Measurements from ENCODE around the gene TNFRSF14. TPM values are rescaled to one million over a fixed set of nuclear protein-coding genes. Genes with fewer than 3 reads are reported as not detected.
"Not testable (repeated sequence)": the region's sequence is repeated elsewhere in the genome, so short reads cannot be mapped to it uniquely, and the experiment has no call there.

TNFRSF14 gene
- total RNA-seq, 2 donors from 2014 or later, result 111 to 145 TPM

DNA sequence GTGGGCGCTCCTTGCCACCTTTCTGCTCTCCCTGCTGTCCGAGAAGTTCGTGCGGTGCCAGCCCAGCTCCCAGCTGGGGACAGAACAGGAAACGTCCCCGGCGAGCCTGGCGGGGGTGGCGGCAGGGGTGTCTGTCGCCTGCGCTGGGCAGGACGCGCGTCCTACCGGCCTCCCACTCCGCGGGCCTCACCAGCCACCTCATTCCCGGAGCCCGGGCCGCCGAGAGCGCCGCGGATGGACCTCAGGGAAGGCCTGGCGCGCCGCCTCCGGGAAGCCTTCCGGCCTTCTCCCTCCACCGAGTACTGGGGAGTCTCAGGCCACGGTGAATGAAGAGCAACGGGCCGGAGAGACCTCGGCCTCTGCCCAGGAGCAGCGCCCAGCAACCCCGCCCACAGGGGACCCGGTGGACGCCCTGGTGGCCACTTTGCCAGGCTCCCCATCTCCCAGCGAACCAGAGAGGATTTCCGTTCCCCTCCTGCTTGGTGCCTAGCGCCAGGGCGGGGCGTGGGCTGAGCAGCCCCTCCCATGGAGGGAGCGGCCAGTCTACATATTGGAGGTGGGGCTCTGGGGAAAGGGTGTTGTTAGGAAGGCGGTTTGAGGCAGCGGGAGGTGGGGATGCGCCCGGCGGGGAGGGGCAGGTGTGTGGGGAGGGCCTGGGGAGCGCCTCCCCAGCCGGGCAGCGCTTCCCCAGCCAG lies 9.5 kb upstream of the TNFRSF14 start:
- intact Hi-C loops (cut with DNase I), result loop anchor here (5.0 kb wide), 1 partner anchor 134 kb away; the partner anchor contains the start of gene PEX10
- no peaks in the 10 kb centered on the region for H3K36me3 ChIP-seq
- TF ChIP-seq, protein P1, sequence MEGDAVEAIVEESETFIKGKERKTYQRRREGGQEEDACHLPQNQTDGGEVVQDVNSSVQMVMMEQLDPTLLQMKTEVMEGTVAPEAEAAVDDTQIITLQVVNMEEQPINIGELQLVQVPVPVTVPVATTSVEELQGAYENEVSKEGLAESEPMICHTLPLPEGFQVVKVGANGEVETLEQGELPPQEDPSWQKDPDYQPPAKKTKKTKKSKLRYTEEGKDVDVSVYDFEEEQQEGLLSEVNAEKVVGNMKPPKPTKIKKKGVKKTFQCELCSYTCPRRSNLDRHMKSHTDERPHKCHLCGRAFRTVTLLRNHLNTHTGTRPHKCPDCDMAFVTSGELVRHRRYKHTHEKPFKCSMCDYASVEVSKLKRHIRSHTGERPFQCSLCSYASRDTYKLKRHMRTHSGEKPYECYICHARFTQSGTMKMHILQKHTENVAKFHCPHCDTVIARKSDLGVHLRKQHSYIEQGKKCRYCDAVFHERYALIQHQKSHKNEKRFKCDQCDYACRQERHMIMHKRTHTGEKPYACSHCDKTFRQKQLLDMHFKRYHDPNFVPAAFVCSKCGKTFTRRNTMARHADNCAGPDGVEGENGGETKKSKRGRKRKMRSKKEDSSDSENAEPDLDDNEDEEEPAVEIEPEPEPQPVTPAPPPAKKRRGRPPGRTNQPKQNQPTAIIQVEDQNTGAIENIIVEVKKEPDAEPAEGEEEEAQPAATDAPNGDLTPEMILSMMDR (IDR thresholded peaks at IDR 0.05), result no peak
- H3K27me3 ChIP-seq, result no peaks in the 10 kb centered on the region
- peak overlapping the region; percentile 55 for H3K4me3 ChIP-seq
- H3K9ac ChIP-seq (ENCODE audit: low read depth in 2 of 2, low read length in 2 of 2), result peak overlapping the region; percentile 80 to 89
- H3K9me3 ChIP-seq, result no peaks in the 10 kb centered on the region
- peak overlapping the region; percentile 100 for H3K27ac ChIP-seq
- peaks cover 15% of the 10 kb centered on the region for H3K4me1 ChIP-seq
- peak; percentile 97 for DNase-seq

DNA sequence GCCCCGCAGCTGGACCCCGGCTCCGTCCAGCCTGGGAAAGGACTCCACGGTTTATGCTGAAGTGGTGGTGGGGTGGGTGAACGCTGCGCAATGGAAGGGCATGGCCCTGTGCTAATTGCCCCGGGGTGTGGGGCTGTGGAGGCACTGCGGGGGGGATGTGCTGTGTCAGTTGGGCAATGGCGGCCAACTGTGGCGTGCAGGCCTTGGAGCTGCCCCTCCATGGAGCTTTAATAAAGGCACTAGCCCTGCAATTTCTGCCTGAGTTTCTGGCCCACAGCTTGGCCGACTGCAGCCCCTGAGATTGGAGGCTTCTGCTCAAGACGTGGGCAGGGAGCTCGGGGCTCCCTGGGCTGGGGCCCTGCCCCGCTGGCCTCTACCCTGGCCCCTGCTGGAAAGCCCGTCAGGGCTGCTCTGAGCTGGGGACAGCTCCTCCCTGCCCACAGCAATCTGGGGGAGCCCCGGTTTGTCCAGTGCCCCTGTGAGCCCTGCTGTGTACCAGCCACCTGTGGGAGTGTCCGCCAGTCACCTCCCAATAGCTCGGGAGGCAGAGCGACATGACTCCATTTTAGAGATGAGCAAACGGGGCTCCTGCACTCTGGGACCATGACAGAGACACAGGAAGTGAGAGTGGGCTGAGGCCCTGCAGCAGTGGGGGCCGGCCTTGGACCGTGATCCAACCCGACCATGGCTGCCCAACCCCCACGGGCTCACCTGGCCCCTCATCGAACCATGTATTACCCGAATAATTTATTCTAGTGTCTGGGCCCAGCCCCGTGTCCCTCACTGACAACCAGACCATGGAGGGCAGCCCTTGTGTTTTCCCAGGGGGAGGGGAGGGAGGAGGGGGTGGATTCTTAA lies 8.7 kb upstream of the TNFRSF14 start:
- intact Hi-C loops (cut with DNase I), result loop anchor here (5.0 kb wide), 1 partner anchor 135 kb away; the partner anchor contains the start of gene PEX10
- peaks cover 11% of the 10 kb centered on the region for H3K4me1 ChIP-seq
- H3K9me3 ChIP-seq, result no peaks in the 10 kb centered on the region
- peak overlapping the region; percentile 70 to 89 for H3K9ac ChIP-seq (ENCODE audit: low read depth in 2 of 2, low read length in 2 of 2)
- DNase-seq, result no peak
- TF ChIP-seq, protein P1 (IDR thresholded peaks at IDR 0.05), result no peak
- H3K4me3 ChIP-seq, result peak overlapping the region; percentile 55
- H3K27ac ChIP-seq, result peak overlapping the region; percentile 100
- H3K27me3 ChIP-seq, result no peaks in the 10 kb centered on the region
- no peaks in the 10 kb centered on the region for H3K36me3 ChIP-seq

DNA sequence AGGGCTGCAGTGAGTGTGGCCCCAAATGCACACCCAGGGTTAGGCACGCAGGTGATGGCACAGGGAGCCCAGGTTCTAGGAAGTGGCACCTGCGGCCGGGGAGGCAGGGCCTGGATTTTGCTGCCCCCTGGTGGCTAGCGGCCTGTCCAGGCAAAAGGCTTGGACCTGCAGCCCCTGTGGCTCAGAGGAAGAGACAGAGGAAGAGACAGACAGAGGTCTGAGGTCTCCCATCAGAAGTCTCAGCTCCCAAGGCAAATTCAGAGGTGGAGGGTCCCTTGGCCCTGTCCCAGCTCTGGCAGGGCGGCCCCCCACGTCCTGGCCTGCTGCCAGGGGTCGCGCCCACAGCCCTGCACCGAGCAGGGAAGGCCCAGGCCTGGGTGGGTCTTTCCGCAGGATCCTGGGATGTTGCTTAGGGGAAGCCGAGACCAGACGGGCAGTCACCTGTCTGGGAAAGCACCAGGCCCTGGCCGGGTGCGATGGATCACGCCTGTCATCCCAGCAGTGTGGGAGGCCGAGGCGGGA lies 8.0 kb upstream of the TNFRSF14 start:
- peak; percentile 94 for DNase-seq

DNA sequence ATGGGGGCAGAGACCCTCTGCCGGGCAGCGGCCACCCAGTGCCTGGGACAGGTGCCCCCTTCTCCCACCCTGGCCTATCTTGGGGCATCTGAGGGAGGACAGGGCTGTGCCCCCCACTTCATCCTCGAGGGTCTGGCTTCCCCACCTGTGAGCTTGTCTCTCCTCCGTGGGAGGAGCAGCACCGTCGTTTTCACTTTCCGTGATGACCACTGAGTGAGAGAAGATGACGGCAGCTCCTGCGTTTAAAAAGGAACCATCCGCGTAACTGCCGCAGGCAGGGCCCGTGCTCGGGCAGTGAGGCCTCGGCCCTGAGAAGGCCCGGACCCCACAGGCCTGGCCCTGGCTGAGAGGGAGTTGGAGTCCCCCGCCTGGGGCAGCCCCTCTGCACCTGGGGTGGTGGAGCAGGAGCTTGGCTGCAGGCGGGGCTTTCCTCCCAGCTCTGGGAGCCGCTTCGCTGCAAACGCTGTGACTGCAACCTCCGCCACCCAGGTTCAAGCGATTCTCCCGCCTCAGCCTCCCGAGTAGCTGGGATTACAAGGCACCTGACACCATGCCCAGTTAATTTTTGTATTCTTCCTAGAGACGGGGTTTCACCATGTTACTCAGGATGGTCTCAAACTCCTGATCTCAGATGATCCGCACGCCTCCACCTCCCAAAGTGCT lies 6.7 kb upstream of the TNFRSF14 start:
- Histone ChIP-seq H3K9ac (ENCODE audit: low read depth in 2 of 2, low read length in 2 of 2) (peak overlapping the region; percentile 71 to 89), H3K4me1 (peaks cover 11% of the 10 kb centered on the region), H3K27ac (peak overlapping the region; percentile 100)
- H3K9me3 ChIP-seq, H3K36me3 ChIP-seq, H3K27me3 ChIP-seq, H3K4me3 ChIP-seq, DNase-seq: not testable (repeated sequence)
- intact Hi-C loops (cut with DNase I), result loop anchor here (5.0 kb wide), 1 partner anchor 137 kb away; the partner anchor contains the start of gene PEX10

More for the DNA sequence above, 8.0 kb upstream of the TNFRSF14 start:
- TF ChIP-seq, protein P1 (IDR thresholded peaks at IDR 0.05), result peak; percentile 95
- H3K36me3 ChIP-seq, result no peaks in the 10 kb centered on the region
- H3K9ac ChIP-seq (ENCODE audit: low read depth in 2 of 2, low read length in 2 of 2), result peak overlapping the region; percentile 70 to 89
- H3K4me1 ChIP-seq, result peaks cover 11% of the 10 kb centered on the region
- intact Hi-C loops (cut with DNase I), result loop anchor here (5.0 kb wide), 1 partner anchor 136 kb away; the partner anchor contains the start of gene PEX10
- H3K4me3 ChIP-seq, result peak overlapping the region; percentile 55
- H3K9me3 ChIP-seq, result no peaks in the 10 kb centered on the region
- H3K27me3 ChIP-seq, result no peaks in the 10 kb centered on the region
- H3K27ac ChIP-seq, result peak overlapping the region; percentile 100

DNA sequence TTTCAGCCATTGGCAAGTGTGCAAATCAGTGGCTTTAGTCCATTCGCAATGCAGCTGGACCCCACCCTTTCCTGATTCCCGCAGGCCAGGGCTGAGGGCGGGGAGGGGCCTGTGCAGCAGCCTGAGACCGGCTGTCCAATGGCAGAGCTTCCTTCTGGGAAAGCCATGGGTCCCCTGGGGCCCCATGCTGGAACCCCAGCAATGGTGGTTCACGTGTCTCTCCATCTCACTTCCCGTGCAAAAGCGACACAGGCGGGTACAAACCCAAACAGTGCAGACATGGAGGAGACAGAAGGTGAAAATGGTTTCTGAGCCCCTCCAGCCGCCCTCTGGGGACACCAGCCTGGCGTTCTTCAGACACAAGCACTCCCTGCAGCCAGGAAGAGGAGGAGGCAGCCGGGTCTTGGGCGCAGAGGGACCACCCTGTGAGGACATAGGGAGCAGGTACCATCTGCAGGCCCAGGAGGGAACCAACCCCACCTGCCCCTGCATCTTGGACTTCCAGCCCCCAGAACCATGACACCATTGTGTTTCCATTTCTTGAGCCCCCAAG lies 5.8 kb upstream of the TNFRSF14 start:
- peaks cover 16% of the 10 kb centered on the region for H3K4me1 ChIP-seq
- H3K9me3 ChIP-seq; H3K9ac ChIP-seq (ENCODE audit: low read depth in 2 of 2, low read length in 2 of 2); H3K36me3 ChIP-seq; DNase-seq; intact Hi-C loops (cut with DNase I); H3K4me3 ChIP-seq; H3K27me3 ChIP-seq; H3K27ac ChIP-seq: not testable (repeated sequence)

DNA sequence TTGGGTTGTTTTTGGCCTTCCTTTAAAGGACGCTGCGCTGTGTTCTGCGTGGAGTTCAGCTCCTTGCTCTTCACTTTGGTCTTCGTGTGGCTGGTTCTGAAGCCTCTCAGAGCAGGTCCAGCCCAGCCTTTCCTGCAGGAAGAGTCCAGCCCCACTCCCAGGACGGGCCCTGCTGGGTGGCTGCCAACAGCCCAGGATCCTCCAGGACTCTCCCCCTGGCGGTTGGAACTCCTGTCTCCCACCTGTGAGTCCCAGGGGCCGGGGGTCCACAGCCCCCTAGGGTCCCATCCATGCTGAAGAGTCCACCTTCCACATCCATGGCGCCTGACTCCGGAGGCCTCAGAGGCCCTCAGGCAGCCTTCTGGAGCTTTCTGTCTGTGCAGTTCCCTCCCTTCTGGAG lies 4.6 kb upstream of the TNFRSF14 start:
- H3K27me3 ChIP-seq; H3K9ac ChIP-seq (ENCODE audit: low read depth in 2 of 2, low read length in 2 of 2); H3K27ac ChIP-seq; DNase-seq; intact Hi-C loops (cut with DNase I); H3K36me3 ChIP-seq; H3K4me3 ChIP-seq; H3K9me3 ChIP-seq: not testable (repeated sequence)
- peaks cover 16% of the 10 kb centered on the region for H3K4me1 ChIP-seq

Data from colonic mucosa (tissue), 4 donors.